Regular cardiac myocyte (primary cell): Measurements from ENCODE around the gene MARF1. TPM values are rescaled to one million over a fixed set of nuclear protein-coding genes. Genes with fewer than 3 reads are reported as not detected.

ENCODE experiments used
- total RNA-seq: library from RNA; depleted of rRNA; stranded (reverse); fragments of >200 nt; gene quantifications from 2 replicates; pipeline ENCODE4 v1.2.3, GENCODE V29; 2014

Gene MARF1, protein sequence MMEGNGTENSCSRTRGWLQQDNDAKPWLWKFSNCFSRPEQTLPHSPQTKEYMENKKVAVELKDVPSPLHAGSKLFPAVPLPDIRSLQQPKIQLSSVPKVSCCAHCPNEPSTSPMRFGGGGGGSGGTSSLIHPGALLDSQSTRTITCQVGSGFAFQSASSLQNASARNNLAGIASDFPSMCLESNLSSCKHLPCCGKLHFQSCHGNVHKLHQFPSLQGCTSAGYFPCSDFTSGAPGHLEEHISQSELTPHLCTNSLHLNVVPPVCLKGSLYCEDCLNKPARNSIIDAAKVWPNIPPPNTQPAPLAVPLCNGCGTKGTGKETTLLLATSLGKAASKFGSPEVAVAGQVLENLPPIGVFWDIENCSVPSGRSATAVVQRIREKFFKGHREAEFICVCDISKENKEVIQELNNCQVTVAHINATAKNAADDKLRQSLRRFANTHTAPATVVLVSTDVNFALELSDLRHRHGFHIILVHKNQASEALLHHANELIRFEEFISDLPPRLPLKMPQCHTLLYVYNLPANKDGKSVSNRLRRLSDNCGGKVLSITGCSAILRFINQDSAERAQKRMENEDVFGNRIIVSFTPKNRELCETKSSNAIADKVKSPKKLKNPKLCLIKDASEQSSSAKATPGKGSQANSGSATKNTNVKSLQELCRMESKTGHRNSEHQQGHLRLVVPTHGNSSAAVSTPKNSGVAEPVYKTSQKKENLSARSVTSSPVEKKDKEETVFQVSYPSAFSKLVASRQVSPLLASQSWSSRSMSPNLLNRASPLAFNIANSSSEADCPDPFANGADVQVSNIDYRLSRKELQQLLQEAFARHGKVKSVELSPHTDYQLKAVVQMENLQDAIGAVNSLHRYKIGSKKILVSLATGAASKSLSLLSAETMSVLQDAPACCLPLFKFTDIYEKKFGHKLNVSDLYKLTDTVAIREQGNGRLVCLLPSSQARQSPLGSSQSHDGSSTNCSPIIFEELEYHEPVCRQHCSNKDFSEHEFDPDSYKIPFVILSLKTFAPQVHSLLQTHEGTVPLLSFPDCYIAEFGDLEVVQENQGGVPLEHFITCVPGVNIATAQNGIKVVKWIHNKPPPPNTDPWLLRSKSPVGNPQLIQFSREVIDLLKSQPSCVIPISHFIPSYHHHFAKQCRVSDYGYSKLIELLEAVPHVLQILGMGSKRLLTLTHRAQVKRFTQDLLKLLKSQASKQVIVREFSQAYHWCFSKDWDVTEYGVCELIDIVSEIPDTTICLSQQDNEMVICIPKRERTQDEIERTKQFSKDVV (N-terminal part only)
- 8.2 and 8.5 TPM in 2 replicates for total RNA-seq

DNA sequence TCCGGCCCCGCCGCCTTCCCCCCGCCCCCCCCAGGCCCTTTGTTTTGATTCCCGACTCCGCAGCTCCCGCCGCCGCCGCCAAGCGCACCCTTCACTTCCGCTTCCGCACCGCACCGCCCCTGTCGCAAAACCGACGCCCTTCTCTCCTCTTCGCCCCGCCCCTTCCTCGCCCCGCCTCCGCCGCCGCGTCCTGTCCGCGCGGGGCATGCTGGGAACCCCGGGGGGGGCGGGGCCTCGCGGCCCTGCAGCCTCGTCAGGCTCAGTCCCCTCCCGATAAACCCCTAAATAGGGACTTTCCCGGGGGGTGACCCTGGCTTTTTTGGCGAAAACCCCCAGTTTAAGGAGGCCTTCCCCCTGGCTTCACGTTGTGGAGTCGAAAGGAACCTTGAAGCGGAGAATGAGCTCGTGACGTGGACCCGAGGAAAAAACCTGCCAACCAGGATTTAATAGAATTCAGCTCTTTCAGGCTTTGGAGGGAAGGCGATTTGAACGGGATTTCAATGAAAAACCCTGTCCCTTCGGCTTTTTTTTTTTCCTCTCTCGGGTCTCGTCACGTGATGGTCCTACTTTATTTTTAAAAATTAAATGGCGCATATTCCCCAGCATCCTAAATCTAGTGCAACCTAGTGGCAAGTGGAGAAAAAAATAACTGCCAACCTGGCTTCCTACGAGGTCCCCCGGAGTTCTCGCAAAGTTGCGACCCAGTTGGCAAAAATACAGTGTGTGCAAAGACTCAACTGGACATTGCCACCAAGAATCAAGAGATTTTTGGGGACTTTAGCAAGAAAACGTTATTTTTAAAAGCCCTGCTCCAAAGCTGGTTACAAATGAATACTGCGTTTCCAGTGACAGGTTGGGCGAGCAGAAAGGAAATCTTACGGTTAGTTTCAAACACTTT, at the start of gene MARF1:
Gene MARF1, minus strand, starts transcription at position 107 of the 898 bp plus-strand sequence. CDS start 3,921 bp downstream, outside the sequence.

DNA sequence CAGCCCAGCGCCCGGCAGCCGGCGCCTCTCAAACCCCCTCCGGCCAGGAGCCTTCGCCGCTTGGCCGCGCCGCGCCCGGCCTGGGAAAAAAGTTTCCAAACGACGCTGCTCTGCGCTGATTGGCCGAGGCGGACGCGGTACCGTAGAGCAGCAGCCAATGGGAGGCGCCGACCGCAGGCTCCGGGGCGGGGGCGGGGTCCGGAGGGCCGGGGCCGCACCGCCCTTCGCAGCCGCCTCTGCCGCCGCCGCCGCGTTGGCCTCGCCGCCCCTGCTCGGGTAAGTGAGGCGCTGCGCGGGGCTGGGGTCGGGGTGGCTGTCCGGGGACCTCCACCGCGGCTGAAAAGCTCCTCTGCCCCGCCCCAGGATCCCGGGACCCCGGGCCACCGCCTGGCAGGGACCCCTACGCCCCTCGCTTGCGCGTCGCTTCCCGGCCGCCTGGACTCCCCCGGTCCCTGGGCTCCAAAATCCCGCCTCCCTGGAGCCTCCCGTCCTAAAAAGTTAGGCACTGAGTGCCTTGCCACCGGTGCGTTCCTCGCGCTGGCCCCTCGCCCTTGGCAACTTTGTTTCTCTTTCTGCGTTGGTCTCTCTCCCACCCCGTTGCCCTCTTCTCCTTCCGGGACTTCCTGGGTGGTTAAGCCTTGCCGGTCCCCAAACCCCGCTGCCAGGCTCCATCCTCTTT, 7.2 kb upstream of the MARF1 start, which contains the start of gene NDE1:
Gene NDE1, plus strand, starts transcription at position 227 of the 679 bp plus-strand sequence. CDS start 14,534 bp downstream, outside the sequence.

Other genes starting within 250 kb of the MARF1 start
- gene MPV17L, start 247.4 kb downstream of the MARF1 start, total RNA-seq: 0.58 and 0.85 TPM in 2 replicates
- gene BMERB1, start 208.6 kb downstream of the MARF1 start, total RNA-seq: 43.3 and 61.4 TPM in 2 replicates
- 27.9 and 62.9 TPM in 2 replicates for gene NDE1, start 7.1 kb upstream of the MARF1 start, total RNA-seq
- under 0.01 and 0.56 TPM in 2 replicates for gene MYH11, start 213.9 kb upstream of the MARF1 start, total RNA-seq
- 44.9 and 53.3 TPM in 2 replicates for gene CEP20, start 245.4 kb upstream of the MARF1 start, total RNA-seq